Stomach smooth muscle (tissue), 2 donors: Measurements from ENCODE around the gene MYO5B.

Source experiments
- H3K27ac ChIP-seq: one replicate; pipeline ENCODE4 v1.7.0; 2013; ENCODE audit warnings: mild to moderate bottlenecking, low read length, inconsistent platforms
- H3K27me3 ChIP-seq, 2 donors: one replicate each; pipeline ENCODE4 v1.7.0; 2013; ENCODE audit warnings: low read length in 2 of 2; ENCODE audit not compliant: insufficient read depth in 2 of 2, control insufficient read depth in 1 of 2
- H3K36me3 ChIP-seq, 2 donors: one replicate each; pipeline ENCODE4 v1.7.0; 2013; ENCODE audit warnings: low read length in 2 of 2; ENCODE audit not compliant: control insufficient read depth in 2 of 2, insufficient read depth in 2 of 2
- H3K4me1 ChIP-seq: one replicate; pipeline ENCODE4 v1.7.0; 2013; ENCODE audit warnings: low read length; ENCODE audit not compliant: control insufficient read depth, insufficient read depth
- H3K4me3 ChIP-seq, 2 donors: one replicate each; pipeline ENCODE4 v1.7.0; 2013; ENCODE audit warnings: low read length in 2 of 2
- H3K9ac ChIP-seq, 2 donors: one replicate each; pipeline ENCODE4 v1.7.0; 2013; ENCODE audit warnings: low read length in 2 of 2, mild to moderate bottlenecking in 1 of 2
- H3K9me3 ChIP-seq, 2 donors: one replicate each; pipeline ENCODE4 v1.7.0; 2013; ENCODE audit warnings: low read length in 2 of 2; ENCODE audit not compliant: control insufficient read depth in 2 of 2
- donor health status: healthy.
- donor health status: Pancreatic carcinoma.

The MYO5B gene

DNA sequence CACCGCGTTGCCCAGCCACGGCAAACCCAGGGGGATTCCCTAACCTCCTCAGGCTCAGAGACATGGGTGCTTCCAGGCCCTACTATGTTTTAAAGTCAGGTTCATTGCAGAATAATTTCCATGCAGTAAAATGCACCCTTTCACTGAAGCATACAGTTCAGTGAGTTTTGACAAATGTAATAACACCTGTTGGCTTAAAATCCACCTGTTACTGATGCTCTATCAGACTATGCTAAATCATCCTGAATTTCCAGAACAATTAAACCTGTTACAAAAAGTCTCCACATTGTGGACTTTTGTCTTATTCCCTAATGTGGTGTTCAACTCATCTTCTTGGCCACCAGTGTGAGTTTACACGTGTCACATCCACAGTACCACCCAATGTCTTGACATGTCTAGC, 234.6 kb downstream of the MYO5B start:
- Histone ChIP-seq H3K27me3 (peaks cover 0 to 3% of the 10 kb centered on the region in 2 donors), H3K9me3 (no peaks in the 10 kb centered on the region), H3K4me3 (no peak overlapping the region), H3K4me1 (no peaks in the 10 kb centered on the region), H3K27ac (no peak overlapping the region), H3K36me3 (no peaks in the 10 kb centered on the region), H3K9ac (no peak overlapping the region)

DNA sequence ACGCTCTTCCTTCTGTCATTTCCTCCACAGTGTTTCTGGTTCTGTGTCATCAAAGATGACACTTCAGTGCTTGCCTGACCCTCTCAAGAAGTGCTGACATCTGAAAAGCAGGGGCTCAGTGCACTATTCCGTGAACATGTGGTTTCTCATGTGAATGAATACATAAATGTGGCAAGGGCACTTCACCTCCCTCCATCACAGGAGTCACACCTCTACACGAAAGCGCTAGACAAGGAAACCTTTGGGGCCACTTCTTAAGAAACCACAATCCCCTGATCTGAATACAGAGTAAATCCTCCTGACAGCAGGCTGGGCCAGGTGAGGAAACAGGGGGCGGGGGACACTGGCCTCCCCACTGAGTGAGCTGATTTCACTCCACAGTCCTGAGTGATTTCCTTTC, 235.8 kb downstream of the MYO5B start:
- Histone ChIP-seq H3K27ac (no peak overlapping the region), H3K4me3 (no peak overlapping the region), H3K9me3 (no peaks in the 10 kb centered on the region)

DNA sequence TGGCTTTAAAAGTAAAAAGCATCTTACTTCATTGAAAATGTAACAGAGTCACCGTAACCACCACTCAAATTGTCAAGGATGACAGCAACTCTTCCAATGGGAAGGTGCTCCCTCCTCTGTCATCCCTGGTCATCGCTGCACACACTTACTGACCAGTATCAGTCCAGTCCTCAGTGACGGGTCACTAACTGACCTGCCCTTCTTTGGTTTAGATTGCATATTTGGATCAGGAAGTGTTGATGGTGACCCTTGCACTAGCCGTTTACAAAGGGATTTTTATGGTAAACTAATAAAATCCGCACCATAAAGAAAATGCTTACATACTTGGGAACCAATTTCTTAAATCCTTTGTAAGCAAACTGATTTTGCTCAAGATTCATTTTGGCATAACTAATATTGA, 239.7 kb downstream of the MYO5B start:
- no peaks in the 10 kb centered on the region for H3K4me1 ChIP-seq
- H3K9me3 ChIP-seq: no peaks in the 10 kb centered on the region
- no peak overlapping the region for H3K9ac ChIP-seq
- no peak overlapping the region for H3K4me3 ChIP-seq
- H3K36me3 ChIP-seq: no peaks in the 10 kb centered on the region
- H3K27me3 ChIP-seq: peaks cover 0 to 5% of the 10 kb centered on the region in 2 donors
- H3K27ac ChIP-seq: no peak overlapping the region

More for the DNA sequence above, 235.8 kb downstream of the MYO5B start:
- Histone ChIP-seq H3K4me1 (no peaks in the 10 kb centered on the region), H3K9ac (no peak overlapping the region), H3K36me3 (no peaks in the 10 kb centered on the region), H3K27me3 (peaks cover 0 to 5% of the 10 kb centered on the region in 2 donors)

DNA sequence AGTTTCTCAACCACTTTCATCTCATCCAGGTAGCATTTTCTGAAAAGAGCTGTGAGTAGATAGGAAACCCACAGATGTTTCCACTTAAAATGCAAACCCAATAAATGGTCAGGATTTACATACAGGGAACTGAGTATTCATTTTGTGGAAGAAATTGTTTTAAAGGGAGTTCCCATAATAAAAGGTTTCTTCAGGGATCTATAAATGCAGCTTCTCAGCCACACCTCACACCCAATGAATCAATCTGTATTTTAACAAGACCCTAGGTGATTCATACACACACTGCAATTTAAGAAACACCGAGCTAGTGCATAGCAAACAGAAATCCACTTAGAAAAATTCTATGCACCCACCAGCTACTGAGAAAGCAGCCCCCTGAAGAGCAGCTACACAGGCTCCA, 241.6 kb downstream of the MYO5B start:
- Histone ChIP-seq H3K36me3 (no peaks in the 10 kb centered on the region), H3K4me3 (no peak overlapping the region), H3K27ac (no peak overlapping the region), H3K9ac (no peak overlapping the region), H3K9me3 (no peaks in the 10 kb centered on the region), H3K27me3 (peaks cover 0 to 9% of the 10 kb centered on the region in 2 donors), H3K4me1 (no peaks in the 10 kb centered on the region)

DNA sequence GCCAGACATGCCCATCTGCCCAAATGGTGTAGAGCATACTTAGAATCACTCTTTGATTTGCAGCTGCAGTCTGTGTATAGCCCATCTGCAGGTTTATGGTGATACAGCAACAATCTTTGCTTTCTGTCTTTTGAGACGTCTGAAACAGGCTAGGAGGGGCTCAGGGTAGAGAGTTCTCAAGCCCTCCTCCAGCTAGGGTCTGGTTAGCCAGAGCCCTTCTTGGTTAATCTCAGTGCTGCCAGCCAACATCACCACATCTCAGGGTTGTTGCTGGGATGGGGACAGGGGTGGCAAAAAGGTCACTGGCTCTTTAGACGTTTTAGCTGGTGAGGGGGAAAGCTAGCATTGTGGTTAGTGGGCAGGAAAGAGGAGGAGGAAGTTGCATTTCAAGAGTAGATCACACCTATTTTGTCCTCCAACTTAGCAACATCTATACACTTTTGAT, 245.0 kb downstream of the MYO5B start:
- no peak overlapping the region for H3K4me3 ChIP-seq
- no peaks in the 10 kb centered on the region for H3K9me3 ChIP-seq
- no peaks in the 10 kb centered on the region for H3K4me1 ChIP-seq
- no peak overlapping the region for H3K9ac ChIP-seq
- H3K36me3 ChIP-seq: no peaks in the 10 kb centered on the region
- H3K27me3 ChIP-seq: peaks cover 0 to 9% of the 10 kb centered on the region in 2 donors
- no peak overlapping the region for H3K27ac ChIP-seq

DNA sequence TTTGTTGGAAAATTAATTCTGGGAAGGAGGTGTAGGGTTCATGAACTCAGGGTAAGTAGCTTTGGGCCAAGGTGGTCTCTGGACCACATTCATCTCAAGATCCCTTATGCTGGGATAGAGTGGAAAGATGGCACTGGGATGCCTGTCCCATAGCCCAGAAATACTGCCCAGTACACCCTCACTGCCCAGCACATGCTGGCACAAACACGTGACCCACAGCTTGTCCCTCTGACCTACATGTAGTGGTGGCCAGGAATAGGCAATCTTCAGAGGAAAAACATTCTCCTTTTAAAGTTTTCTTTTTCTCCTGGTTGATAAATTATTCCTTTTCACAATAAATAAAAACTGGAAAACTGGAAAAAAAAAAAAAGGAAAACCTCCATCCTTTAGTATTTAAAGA, 246.0 kb downstream of the MYO5B start:
- no peak overlapping the region for H3K27ac ChIP-seq
- H3K4me3 ChIP-seq: no peak overlapping the region
- H3K9ac ChIP-seq: no peak overlapping the region

DNA sequence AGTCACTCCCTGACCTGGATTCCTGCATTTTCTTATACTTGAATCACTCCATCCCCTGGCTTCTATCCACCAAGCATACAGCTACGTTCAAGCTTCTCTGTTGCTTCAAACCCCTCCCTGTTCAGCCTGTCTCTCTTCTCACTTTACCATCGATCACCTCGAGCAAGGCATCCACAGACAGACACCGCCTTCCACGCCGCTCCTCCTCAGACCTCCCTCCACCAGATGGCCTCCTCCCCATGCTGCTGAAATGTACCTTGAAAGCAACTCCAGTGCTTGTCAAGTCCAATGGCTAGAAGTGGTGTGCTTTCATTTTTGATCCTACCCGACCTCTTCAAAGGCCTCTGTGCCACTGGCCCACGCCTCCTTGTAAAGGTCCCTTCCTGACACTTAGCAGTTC, 250.3 kb downstream of the MYO5B start:
- Histone ChIP-seq H3K9ac (no peak overlapping the region), H3K4me3 (no peak overlapping the region), H3K27ac (no peak overlapping the region), H3K9me3 (no peaks in the 10 kb centered on the region), H3K27me3 (peaks cover 0 to 2% of the 10 kb centered on the region in 2 donors), H3K4me1 (no peaks in the 10 kb centered on the region), H3K36me3 (no peaks in the 10 kb centered on the region)

More for the DNA sequence above, 246.0 kb downstream of the MYO5B start:
- Histone ChIP-seq H3K4me1 (no peaks in the 10 kb centered on the region), H3K36me3 (no peaks in the 10 kb centered on the region), H3K9me3 (no peaks in the 10 kb centered on the region), H3K27me3 (peaks cover 0 to 7% of the 10 kb centered on the region in 2 donors)

DNA sequence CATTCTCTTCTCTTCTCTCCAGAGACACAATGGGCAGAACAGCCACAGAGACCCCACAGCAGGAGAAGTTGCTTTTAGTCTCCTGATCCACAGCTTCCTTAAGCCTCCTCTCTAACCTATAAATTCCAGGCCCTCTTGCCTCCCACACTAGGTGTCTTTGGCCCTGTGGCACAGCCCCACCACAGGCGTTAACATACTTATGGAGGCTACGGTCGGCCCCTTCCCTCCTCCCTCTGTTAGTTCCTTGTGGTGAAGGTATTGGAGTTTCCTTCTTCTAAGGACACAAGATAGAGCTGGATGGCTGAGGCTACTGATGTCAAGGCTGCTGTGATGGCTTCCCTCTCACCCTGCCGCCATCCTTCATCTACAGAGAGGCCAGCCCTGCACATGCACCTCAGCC, 258.1 kb downstream of the MYO5B start:
- Histone ChIP-seq H3K27ac (no peak overlapping the region), H3K9me3 (no peaks in the 10 kb centered on the region), H3K27me3 (no peaks in the 10 kb centered on the region), H3K36me3 (no peaks in the 10 kb centered on the region), H3K4me1 (no peaks in the 10 kb centered on the region), H3K9ac (no peak overlapping the region), H3K4me3 (no peak overlapping the region)

DNA sequence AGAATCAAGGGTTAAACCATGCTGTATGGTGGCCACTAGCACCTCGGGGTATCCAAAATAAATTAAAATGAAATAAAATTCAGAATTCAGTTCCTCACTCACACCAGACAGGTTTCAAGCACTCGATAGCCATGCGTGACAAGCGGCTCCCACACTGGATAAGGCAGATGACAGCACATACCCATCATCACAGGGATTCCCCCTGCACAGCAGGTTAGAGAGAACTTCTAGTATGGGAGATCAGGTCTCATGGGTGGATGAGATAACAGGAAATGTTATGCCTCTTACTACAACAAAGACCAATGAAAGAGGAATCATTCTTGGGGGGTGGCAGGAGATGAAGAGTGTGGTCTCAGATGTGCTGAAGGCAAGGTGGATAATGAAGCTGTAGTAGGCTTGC, 259.7 kb downstream of the MYO5B start:
- H3K4me3 ChIP-seq: no peak overlapping the region
- H3K4me1 ChIP-seq: no peaks in the 10 kb centered on the region
- H3K27me3 ChIP-seq: no peaks in the 10 kb centered on the region
- H3K36me3 ChIP-seq: no peaks in the 10 kb centered on the region
- H3K9me3 ChIP-seq: no peaks in the 10 kb centered on the region
- no peak overlapping the region for H3K9ac ChIP-seq
- H3K27ac ChIP-seq: no peak overlapping the region

DNA sequence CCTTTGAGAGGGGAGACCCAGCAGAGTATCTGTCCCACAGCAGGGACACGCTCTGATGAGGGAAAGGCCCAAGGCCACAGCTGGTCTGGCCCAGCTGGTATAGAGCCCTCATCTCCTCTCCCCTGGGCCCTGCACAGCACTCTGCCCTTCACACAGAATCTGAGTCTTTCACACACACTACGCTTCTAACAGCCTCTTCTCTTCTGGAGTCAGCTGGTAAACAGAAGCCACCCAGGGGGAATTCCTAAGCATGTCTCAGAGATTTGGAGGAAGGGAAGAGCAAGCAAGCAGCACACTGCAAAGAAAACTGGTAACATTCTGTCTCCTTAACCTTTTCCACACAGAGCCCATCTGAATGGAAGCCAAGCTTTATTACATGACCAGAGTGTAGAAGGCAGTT, 260.5 kb downstream of the MYO5B start:
- no peaks in the 10 kb centered on the region for H3K27me3 ChIP-seq
- H3K4me3 ChIP-seq: no peak overlapping the region
- H3K36me3 ChIP-seq: no peaks in the 10 kb centered on the region
- no peaks in the 10 kb centered on the region for H3K4me1 ChIP-seq
- no peak overlapping the region for H3K27ac ChIP-seq
- no peaks in the 10 kb centered on the region for H3K9me3 ChIP-seq
- H3K9ac ChIP-seq: no peak overlapping the region

DNA sequence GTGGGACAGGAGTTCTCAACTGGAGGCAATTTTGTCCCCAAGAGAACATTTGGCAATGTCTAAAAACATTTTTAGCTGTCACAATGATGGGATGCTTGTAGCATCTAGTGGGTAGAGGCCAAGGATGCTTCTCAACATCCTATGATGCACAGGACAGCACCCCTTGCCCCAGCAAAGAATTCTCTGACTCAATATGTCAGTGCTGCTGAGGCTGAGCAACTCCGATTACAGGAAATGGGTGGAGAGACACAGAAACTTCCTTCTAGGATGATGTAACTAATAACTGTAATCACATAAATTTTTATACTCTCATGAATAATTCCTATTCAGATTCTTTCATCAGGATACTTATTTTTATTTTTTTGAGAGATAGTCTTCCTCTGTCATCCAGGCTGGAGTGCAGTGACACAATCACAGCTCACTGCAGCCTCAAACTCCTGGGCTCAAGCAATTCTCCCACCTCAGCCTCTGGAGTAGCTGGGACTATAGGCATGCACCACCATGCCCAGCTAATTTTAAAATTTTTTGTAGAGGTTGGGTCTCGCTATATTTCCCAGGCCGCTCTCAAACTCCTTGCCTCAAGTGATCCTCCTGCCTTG, 261.3 kb downstream of the MYO5B start:
- no peaks in the 10 kb centered on the region for H3K36me3 ChIP-seq
- H3K27ac ChIP-seq: no peak overlapping the region
- H3K9me3 ChIP-seq: no peaks in the 10 kb centered on the region

More for the DNA sequence above, 261.3 kb downstream of the MYO5B start:
- H3K4me3 ChIP-seq: no peak overlapping the region
- H3K4me1 ChIP-seq: no peaks in the 10 kb centered on the region
- H3K27me3 ChIP-seq: no peaks in the 10 kb centered on the region
- H3K9ac ChIP-seq: no peak overlapping the region
